Stimulated activated CD8-positive, alpha-beta memory T cell treated with anti-CD3 and anti-CD28 coated beads, Interleukin-15, amount 100 ng/mL, for 4 hours (primary cell): ENCODE results near the gene CEMIP2.

ENCODE experiments used
- DNase-seq, 2 donors: peaks; one replicate each; pipeline ENCODE4 v3.0.0-alpha.2; 2020; ENCODE audit warnings: low read depth in 2 of 2

Gene CEMIP2

DNA sequence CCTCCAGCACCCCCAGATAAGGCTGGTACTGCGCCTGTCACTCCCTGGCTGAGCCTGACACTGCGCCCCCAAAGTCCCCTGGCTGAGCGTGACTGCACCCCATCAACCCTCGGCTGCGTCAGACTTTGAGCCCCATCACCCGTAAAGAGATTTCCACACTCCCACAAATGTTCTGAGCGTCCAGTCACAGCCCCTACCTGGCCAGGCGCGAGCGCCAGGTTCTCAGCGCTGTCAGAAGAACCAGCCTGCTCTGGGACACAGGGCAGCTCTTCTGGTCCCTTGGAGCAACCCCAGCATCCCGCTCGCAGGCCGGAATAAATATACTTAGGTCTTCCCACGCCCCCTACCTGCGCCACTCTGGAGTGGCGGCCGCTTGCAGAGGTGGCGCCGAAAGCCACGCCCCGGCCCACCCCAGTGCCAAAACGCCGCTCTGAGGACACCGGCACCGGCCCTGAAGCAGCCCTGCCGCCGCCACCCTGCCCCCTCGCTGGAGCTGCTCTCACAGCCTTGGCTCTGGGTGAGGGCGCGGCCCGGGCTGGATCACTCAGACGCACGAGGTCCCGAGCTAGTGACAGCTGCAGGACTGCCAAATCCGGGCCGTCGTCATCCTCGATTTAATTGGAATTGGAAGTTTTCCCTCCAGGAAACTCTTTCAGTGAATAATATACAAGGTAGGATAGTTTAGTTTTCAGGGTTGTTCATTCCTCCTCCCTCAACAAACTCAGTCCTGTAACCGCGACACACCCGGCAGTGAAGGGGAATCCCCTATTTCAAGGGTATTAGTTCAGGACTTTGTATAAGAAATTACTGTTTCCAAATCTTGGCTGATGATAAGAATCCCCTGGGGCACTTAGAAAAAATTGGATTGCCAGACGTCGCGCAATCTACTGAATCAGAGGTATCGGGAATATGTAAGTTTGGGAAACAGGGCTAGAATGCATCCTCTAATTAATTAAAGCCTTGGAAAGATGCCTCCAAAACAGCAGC is 1.2 kb upstream of the CEMIP2 start:
- peak; percentile 31 to 54 for DNase-seq

DNA sequence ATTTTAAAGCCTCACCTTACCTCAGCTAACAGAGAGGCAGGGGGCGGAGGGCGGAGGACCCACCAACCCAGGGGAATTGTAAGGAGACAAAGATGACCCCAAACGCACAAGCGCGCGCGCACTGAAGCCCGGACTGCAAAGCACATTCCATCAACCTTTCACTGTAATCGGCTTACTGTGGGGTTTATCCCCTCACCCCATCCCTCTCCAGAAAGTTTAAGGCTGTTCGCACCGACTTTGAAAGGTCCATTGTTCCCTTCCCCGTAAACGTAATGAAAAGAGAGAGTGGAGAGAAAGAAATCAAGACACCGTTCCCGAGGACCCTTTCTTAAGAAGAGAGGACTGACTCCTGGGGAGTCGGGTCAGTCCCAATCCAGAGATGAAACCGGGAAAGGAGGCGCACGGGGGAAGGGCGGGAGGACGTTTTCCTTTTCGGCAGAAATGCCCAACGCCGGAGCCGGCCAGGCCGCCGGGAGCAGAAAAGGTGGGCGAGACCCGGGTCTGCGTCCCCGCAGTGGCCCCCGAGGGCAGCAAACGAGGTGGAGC is 464 bp downstream of the CEMIP2 start:
- DNase-seq: no peak

DNA sequence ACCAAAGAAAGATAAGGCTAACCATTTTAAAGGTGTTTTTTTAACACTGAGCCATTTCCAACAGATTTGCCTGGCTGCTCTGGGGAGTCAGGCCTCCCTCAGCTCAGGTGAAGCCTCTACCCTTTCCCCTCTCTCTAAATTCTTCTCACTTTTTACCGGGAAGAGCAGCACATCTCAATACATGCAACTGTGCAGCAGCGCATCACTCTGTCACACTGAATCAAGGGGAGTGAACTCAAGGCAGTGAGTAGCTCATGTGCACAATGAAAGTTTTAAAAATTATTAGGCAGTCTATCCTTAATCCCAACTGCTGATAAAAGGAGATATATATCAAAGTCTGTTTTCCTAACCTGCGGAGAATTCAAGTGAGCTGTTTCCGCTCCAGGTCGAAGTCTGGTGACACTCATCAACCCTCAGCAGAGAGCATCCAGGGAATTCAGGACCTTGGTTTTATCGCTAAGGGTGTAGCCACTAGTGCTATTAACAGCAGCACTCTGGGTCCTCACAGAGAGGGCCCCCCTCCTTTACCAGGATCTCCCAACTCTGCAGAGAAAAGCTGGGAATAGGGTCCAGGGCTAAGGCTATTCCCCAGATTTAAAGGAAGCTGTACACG is 1.0 kb downstream of the CEMIP2 start:
- DNase-seq: no peak

DNA sequence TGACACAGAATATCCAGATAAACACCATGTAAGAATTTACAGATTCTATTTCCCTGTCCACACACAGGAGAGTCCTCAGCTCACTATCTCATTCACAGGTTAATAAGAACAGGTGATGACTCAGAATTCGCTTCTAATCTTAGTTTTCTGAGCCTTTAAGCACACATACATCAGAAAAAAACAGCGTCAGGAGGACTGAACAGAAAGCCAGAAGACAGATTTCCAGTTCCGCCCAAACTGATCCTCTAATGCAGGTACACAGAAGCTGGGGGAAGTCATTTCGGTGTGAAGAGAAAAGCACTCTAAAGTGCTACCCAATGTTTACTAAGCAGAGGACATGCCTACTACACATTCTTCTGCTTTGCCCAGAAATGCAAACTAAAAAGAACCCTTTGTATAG is 1.6 kb downstream of the CEMIP2 start:
- no peak for DNase-seq

DNA sequence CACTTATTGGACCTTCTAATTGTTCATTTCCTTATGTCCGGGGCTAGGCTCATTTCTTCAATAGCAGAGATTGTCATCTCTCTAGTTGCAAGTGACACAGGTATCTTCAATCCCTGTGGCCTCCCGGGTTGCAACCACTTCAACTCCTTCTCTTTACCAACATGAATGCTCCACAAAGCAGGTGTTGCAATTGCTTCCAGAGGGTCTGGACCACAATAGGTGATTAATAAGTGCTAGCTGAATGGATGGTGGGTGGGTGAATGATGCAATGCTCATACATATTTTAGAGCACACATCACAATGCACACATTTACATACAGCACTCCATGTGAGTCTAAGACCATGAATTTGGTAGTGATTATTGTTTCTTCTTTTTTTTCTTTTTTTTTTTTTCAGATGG is 2.6 kb downstream of the CEMIP2 start:
- no peak for DNase-seq

DNA sequence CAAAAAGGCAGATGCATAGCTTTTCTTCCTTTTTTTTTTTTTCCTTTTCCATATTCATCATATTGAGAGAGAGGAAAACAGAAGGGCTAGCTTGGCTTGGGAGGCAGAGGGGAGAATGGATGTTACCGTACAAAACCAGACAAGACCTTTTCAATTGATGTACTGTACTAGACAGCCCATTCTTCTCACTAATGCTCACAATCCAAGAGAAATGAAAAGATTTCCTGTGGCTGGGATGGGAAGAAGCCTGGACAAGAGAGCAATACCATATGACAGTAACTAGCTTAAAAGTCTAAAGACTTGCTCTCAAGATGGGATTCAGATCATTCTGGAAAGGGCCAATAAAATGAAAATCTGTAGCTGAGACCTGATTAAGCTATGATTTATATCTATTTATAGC is 3.4 kb downstream of the CEMIP2 start:
- DNase-seq: no peak

DNA sequence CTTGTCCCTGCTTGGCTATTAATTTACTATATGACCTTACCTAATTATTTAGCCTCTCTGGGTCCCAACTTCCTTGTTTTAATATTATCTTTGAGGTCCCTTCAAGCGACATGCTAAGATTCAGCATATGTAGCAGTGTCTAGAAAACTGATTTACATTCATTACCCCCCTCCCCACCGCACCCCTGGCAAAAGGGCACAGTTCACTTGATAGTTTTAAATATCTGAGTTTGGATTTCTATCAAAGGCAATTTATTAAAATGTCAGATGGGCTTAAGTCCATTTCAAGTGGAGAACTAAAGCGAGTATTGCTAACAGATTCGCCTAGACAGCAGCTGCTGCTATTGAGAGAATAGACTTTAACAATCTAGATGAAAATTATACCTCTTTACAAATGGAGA is 3.9 kb downstream of the CEMIP2 start:
- DNase-seq: no peak

DNA sequence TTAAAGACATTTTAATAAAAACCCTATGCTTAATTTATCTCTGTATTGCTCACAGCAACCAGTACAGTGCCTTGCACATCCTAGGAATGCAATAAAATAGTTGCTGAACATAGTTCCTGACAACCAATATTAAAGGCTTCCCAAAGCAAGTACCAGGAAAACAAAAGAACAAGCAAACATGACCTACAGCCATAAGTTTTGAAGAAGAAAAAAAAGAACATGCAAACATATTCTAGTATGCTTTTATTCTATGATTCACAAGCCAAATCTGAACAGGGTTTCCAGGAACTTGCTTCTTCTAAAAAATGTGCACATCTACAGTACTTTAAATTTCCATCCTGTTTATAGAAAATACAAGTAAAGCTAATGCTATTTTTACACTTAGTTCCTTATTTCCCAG is 4.5 kb downstream of the CEMIP2 start:
- no peak for DNase-seq

DNA sequence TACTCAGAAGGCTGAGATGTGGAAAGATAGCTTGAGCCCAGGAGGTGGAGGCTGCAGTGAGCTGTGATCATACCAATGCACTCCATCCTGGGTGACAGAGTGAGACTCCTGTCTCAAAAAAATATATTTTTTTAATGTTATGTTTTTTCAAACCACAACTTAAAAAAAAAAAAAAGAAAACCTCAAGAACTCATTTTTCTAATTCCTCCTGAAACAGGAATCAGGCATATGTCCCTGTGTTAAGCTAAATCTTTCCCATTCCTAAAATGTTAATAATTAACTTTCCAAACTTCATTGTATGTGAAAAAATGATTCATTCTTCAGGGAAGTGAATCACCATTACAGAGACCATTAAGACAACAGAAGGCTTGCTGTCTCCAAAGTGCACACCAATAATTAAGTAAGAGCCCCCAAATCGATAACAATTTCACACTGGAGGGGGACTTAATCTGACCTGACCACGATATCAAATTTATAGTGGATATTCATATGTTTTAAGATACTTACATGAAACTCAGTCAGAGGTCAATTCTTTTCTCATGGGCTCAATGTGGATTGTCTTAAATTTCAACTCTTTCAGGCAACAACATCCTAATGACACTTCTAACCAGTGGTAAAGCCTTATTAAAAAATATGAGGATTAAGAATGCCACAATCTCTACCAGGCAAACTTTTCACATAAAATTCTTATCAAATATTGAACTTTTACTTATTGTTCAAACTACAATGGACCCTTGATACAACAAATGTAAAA is 5.2 kb downstream of the CEMIP2 start:
- no peak for DNase-seq

DNA sequence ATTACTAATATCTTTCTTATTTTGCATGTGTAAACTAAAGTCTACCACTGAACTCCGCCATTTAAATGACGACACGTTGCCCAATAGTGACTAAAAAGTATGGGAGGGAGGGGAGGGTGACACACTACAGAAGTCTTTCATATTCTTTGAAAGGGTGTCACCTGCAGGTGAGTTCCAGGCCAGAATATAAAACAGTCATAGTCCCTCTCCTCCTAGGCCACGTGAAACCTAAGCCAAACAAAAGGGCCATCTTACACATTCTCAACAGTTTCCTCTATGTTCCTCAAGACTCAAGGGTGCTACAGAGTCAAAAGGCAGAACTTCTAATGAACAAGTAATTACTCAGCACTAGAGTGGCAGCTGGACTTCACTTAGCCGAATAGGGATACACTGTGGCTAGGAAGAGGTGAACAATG is 6.4 kb downstream of the CEMIP2 start:
- DNase-seq: no peak

DNA sequence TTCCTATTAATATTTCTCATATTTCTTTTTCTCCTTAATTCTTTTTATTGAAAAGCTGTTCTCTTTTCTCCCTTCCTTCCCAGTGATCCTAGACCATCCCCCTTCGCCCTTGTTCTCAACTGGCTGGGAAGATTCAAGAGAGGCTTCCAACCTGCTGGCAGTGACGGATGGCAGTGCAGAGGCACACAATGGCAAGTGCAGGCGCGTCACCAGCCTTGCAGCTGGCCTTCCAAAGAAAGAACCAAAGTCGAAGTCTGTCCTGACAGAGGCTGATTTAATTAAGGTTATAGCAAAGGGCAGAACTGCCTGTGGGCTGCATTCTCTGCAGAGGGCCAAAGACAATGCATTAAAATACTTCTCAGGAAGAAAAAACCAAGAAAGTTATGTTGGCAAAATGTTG is 7.4 kb downstream of the CEMIP2 start:
- no peak for DNase-seq

DNA sequence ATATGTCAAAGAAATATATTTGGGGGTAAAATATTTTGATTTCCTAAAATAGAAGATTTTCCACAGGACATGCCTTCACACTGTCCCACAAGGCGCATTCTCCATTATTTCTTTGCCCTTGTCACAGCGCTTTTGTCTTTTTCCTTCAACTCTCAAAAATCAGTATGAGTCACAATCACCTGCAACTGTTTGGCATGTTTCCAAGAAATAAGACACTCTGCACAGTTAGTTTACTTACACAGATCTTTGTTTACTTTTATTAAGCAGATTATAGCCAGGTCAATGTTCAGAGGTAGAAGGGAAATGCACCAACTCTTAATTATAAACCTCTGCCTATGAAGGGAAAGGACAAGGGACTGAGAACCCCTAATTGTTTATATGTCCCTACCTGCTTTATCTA is 9.5 kb downstream of the CEMIP2 start:
- DNase-seq: no peak

DNA sequence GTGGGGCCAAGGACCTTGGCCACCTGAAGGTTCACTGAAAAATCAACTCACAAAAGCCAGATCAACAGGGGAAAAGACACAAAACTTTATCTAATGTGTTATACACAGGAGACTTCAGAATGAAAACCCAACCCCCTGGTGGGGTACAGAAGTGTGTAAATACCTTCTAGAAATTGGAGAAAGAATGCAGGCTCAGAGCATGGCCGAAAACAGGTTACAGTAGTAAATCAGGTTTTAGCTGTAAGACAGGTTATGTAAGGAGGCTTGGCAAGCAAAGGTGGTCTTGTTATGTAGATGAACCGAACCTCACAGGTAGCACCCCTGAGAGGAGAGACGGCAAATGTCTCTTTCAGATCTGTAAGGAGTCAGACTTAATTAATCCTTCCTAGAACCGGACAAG is 10.0 kb downstream of the CEMIP2 start:
- no peak for DNase-seq

DNA sequence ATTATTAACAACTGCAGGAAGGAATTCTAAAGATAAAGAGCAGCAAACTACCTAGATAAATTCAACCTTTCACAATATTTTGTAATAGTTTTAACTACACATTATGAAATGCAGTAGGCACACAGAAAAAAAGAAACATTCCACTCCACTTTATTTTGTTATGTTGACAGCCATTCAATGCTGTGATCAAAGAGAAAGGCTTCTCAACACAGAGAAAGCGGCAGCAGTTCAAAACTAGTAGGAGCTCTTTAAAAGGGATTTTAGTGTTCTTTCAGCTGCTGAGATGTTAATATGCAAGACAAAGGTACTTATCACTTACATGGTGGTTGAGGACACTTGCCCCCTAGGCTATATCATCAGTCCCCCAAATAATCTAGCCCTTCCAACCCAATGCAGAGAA is 11.6 kb downstream of the CEMIP2 start:
- no peak for DNase-seq

DNA sequence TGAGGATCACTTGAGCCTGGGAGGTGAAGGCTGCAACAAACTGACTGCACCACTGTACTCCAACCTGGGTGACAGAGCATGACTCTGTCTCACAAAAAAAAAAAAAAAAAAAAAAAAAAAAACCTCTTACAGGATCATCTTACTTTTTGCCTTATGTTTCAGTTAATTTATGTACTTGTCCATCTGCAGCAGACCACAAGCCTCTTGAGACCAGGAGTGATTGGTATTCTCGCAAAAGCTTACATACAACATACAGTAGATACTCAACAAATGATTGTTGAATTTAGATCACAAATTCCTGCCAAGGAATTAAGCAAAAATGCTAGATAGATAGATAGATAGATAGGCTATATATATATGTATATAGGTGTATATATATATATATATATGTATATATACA is 12.4 kb downstream of the CEMIP2 start:
- DNase-seq: no peak

DNA sequence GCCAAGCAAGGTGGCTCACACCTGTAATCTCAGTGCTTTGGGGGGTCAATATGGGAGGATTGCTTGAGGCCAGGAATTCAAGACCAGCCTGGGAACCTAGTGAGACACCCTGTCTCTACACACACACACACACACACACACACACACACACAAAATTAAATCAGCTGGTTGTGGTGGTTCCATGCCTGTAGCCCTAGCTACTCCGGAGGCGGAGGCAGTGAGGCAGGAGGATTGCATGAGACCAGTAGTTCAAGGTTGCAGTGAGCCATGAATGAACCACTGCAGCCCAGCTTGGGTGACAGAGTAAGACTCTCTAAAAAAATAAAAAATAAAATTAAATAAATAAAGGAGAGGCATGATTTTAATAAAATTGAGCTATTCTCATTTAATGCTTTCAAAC is 13.1 kb downstream of the CEMIP2 start:
- DNase-seq: no peak

DNA sequence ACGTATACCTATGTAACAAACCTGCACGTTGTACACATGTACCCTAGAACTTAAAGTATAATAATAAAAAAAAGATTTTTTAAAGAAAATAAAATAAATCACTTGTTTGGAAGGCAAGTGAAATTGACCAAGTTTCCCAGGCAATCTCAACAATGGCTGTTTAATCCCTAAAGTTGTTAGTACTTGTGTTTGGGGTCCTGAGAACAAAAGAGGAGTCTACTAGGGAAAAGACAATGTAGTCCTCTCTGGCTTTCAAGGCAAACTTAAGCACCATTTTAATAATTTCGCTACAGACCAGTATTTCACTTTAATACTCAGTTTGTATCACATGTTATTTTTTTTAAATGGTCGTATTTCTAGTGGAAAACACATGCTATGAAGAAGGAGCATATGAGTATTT is 14.2 kb downstream of the CEMIP2 start:
- no peak for DNase-seq

DNA sequence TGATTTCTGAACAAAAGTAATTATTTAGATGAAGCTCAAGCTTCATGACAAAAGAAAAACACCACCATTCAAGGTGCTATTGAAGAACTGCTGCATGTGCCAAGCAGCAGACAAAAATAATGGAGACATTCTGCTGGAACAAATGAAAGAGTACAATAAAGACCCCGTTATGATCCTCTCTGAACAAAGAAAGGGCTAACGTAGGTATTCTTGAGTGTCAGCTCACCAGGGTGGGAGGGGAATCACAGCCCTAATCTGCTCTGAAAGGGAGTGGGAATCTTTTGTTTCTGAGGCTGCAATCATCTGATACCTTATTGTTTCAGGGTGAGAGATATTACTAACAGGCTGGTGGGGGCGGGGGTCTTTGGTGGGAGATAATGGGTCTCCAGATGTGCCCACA is 15.4 kb downstream of the CEMIP2 start:
- no peak for DNase-seq

DNA sequence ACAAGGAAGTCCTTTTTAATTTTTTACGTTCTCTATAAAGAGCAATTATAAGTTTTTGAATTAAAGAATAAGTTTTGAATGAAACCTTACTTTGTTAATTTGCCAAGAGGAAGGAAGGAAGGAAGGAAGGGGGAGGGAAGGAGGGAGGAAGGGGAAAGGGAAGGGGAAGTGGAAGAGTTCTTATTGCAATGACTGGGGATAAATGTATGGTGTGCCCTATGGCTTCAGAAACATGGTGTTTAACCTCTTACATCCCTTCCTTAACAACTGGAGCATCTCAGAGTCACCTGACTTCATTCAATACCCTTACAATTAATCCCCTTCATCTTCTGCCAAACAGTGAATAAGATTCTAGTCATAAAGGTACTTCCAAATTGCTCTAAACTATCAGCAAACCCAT is 16.0 kb downstream of the CEMIP2 start:
- DNase-seq: no peak

DNA sequence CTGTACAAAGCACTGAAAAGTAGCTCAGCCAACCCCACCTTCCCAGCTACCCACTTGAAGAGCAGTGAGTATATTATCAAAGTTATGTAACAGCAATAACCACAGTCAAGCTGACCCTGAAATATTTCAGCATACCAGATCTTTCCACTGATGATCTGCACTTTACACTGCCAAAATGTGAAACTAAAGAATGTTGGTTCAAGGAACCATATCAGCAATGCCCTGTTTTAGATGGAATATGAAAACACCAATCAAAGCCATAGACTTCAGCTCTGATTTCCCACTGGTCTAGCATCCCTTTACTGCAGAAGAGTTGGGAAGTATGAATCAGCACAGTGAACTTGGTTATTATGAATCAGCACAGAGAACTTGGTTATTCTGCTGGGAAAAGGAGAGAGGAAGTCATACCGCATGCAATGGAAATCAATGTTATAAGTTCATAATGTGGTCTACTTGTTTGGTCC is 20.0 kb downstream of the CEMIP2 start:
- no peak for DNase-seq

DNA sequence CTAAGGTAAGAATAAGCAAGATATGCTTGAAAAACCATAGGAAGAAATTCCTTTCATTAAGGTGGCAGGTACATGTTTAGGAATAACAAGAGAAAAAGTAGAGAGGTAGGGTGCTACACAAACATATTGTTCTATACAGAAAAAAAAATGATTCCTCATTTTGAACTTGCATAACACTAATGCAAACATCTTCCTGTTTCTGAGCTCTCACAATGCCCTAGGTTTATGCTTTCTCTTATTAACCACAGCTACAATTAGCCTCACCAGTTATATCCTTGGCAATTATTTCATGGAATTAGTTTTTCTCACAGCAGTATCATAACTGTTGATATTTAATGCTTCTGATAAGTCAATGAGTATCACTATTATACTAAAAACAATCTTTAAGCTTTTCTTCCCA is 20.7 kb downstream of the CEMIP2 start:
- no peak for DNase-seq

DNA sequence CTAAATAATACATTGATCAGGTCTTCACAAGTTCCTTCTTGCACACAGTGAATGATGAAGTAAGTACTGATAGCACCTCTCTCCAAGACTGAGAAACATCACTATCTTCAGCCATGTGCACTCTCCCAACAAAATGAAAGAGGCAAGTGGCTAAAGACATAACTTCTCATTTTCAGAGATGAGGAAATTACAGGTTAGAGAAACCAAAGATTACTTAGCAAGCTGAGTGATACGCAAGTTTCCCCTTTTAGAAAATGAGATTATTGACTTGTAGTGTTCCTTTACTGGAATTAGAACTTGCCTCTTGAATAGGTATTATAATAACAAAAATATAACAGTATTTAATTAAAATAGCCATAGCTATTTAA is 21.6 kb downstream of the CEMIP2 start:
- no peak for DNase-seq
